Stimulated activated CD8-positive, alpha-beta memory T cell treated with anti-CD3 and anti-CD28 coated beads, Interleukin-7, amount 100 ng/mL, for 48 hours (primary cell): ENCODE data around the gene CROCC2.

Experiments
- DNase-seq, 2 donors: peaks; one replicate each; pipeline ENCODE4 v3.0.0-alpha.2; 2020; ENCODE audit warnings: low read depth in 1 of 2; ENCODE audit errors: extremely low read depth in 1 of 2

The CROCC2 gene

GRCh38 chr2:240875228-240876034 lies 30.7 kb upstream of the CROCC2 start:
- DNase-seq: no peak

- DNase-seq: no peak
Measured at GRCh38 chr2:240876035-240876474, 30.1 kb upstream of the CROCC2 start.

GRCh38 chr2:240876475-240877251 lies 29.5 kb upstream of the CROCC2 start:
- no peak for DNase-seq

GRCh38 chr2:240877460-240878340 lies 28.4 kb upstream of the CROCC2 start:
- no peak for DNase-seq

GRCh38 chr2:240878341-240878936 lies 27.7 kb upstream of the CROCC2 start:
- no peak for DNase-seq

GRCh38 chr2:240879105-240879504 lies 27.0 kb upstream of the CROCC2 start:
- no peak for DNase-seq

GRCh38 chr2:240881913-240882312 lies 24.2 kb upstream of the CROCC2 start:
- no peak for DNase-seq

- no peak for DNase-seq
Measured at GRCh38 chr2:240884221-240884620, 21.9 kb upstream of the CROCC2 start.

GRCh38 chr2:240884745-240885144 lies 21.4 kb upstream of the CROCC2 start:
- DNase-seq: no peak

GRCh38 chr2:240885566-240885965 lies 20.6 kb upstream of the CROCC2 start:
- no peak for DNase-seq

GRCh38 chr2:240886023-240886565 lies 20.0 kb upstream of the CROCC2 start:
- no peak for DNase-seq

GRCh38 chr2:240886678-240887609 lies 19.2 kb upstream of the CROCC2 start:
- DNase-seq: no peak

GRCh38 chr2:240887631-240888030 lies 18.5 kb upstream of the CROCC2 start:
- no peak for DNase-seq

GRCh38 chr2:240888130-240888889 lies 17.8 kb upstream of the CROCC2 start:
- DNase-seq: no peak

- no peak for DNase-seq
Measured at GRCh38 chr2:240888890-240889573, 17.1 kb upstream of the CROCC2 start.

- no peak for DNase-seq
Measured at GRCh38 chr2:240889601-240890560, 16.3 kb upstream of the CROCC2 start.

GRCh38 chr2:240890691-240891090 lies 15.4 kb upstream of the CROCC2 start:
- no peak for DNase-seq
